Ectodermal cell (in vitro differentiated cells): Measurements from ENCODE around the gene SEMA3F.

Source experiments
- H3K27ac ChIP-seq: 2 replicates; pipeline ENCODE4 v1.7.0; 2013; ENCODE audit warnings: mild to moderate bottlenecking, low read depth, low read length; ENCODE audit not compliant: insufficient read depth, poor library complexity, severe bottlenecking
- H3K27me3 ChIP-seq: 2 replicates; pipeline ENCODE4 v1.7.0; 2013; ENCODE audit warnings: mild to moderate bottlenecking, low read length; ENCODE audit not compliant: insufficient read depth, control insufficient read depth, poor library complexity, severe bottlenecking
- H3K36me3 ChIP-seq: one replicate; pipeline ENCODE4 v1.7.0; 2013; ENCODE audit warnings: low read length; ENCODE audit not compliant: control insufficient read depth, insufficient read depth
- H3K4me1 ChIP-seq: one replicate; pipeline ENCODE4 v1.7.0; 2013; ENCODE audit warnings: low read length; ENCODE audit not compliant: control insufficient read depth, insufficient read depth
- H3K4me3 ChIP-seq: 2 replicates; pipeline ENCODE4 v1.7.0; 2013; ENCODE audit warnings: low read depth, low read length, control low read depth; ENCODE audit not compliant: insufficient read depth
- H3K9me3 ChIP-seq: 2 replicates; pipeline ENCODE4 v1.7.0; 2013; ENCODE audit warnings: mild to moderate bottlenecking, low read length, moderate library complexity; ENCODE audit not compliant: control insufficient read depth
- WGBS, 2 experiments: methylation state at CpG; one replicate each; pipeline ENCODE4 v1.1.7; 2013; ENCODE audit warnings: missing lambda C conversion rate in 2 of 2; 5-methylcytosine and 5-hydroxymethylcytosine counted together

SEMA3F gene

DNA sequence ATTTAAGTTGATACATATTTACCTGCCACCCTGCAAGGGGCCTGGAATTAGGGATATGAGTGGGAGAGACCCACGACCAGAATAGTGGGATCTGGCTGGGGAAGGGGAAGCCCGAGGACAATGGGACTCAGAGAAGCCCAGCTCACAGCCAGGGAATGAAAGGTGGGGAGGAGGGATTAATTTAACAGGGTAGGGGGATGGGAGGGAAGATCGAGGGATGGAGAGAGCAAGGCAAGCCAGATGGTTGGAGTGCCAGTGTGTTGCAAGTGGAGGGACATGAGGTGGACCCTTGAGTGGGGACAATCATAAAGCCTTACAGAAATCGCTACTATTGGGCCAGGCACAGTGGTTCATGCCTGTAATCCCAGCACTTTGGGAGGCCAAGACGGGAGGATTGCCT lies 76.5 kb downstream of the SEMA3F start:
- Histone ChIP-seq H3K4me1 (peaks cover 36% of the 10 kb centered on the region), H3K4me3 (no peak overlapping the region), H3K27ac (no peak overlapping the region), H3K27me3 (peaks cover 7% of the 10 kb centered on the region), H3K9me3 (no peaks in the 10 kb centered on the region), H3K36me3 (no peaks in the 10 kb centered on the region)
- 55 to 62% methylated on average over 5 of the region's 5 CpGs for WGBS, 2 experiments

DNA sequence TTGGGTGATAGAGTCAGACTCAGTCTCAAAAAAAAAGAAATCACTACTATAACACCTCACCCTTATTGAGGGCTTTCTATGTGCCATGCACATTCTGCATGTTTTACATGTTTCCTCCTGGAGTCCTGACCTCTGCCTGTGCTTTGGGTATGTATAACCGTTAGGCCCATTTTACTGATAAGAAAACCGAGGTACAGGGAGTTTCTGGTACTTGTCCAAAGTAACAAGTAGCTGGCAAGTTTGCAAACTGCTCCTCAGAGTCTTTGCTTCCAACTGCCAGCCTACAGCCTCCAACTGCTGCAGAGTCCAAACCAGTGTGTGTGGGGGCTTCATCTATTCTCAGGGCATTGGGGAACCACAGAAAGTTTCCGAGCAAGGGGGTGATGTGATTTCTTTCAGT lies 77.2 kb downstream of the SEMA3F start:
- Histone ChIP-seq H3K9me3 (no peaks in the 10 kb centered on the region), H3K4me3 (no peak overlapping the region), H3K27ac (no peak overlapping the region), H3K27me3 (peaks cover under 1% of the 10 kb centered on the region), H3K36me3 (no peaks in the 10 kb centered on the region), H3K4me1 (peaks cover 36% of the 10 kb centered on the region)
- 89 to 92% methylated on average over 3 of the region's 3 CpGs for WGBS, 2 experiments

DNA sequence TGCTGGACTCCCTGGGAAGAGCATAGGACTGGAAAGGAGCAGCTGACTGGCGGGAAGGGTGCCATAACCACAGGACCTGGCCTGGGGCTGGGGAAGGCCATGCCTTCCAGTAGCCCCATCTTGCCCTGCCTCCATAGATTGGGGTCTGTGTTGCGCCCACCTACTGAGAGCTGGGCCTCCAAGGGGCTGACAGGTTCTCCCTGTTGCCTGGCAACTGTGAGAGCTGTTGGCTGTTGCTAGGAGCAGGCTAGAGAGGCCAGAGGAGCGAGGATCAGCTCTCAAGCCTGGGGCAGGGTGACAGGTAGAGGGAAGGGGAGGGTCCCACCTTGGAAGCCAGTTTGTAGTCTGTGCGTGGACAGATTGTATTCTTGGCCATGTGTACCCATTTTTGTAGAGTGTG lies 78.1 kb downstream of the SEMA3F start:
- peak overlapping the region; percentile 44 for H3K27ac ChIP-seq
- 71 to 75% methylated on average over 4 of the region's 4 CpGs for WGBS, 2 experiments

DNA sequence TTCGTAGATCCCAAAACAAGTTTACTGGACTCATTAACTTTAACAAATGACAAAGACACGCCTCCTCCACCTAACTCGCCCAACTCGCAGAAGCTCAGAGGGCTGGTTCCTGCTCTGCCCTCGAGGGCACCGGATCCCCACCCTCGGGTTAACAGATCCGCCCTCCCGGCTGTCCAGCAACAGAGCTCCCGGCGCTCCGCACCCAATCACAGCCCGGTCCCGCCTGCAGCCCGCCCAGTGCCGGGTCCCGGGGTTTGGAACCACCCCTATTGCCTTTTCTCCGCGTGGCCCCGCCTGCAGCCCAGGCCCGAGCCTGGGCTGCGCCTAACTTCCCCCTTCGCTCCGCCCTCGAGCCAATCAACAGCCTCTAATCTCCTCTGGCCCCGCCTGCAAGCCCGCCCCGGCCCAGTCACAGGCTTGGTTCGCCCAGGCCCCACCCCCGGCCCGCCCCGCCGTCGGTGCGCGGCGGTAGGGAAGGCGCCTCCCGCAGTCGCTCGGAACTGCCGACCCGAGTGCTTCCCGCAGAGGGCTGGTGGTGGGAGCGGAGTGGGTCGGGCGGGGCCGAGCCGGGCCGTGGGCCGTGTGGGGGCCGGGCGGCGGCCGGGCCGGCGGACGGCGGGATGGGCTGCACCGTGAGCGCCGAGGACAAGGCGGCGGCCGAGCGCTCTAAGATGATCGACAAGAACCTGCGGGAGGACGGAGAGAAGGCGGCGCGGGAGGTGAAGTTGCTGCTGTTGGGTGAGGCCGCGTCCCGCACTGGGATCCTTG lies 80.8 kb downstream of the SEMA3F start, which contains the start of gene GNAI2:
GNAI2 (plus strand) TSS at position 489 of the 768 bp plus-strand sequence; CDS start at position 621, 132 bp downstream.
- H3K27ac ChIP-seq = peak within 1 kb of the TSS; percentile 56
- H3K4me3 ChIP-seq = peak within 1 kb of the TSS; percentile 81
- no peaks in the 10 kb centered on the region for H3K27me3 ChIP-seq
- no peaks in the 10 kb centered on the region for H3K36me3 ChIP-seq
- 0% methylated on average over 75 of the region's 75 CpGs for WGBS, 2 experiments
- H3K4me1 ChIP-seq = peaks cover 54% of the 10 kb centered on the region
- no peaks in the 10 kb centered on the region for H3K9me3 ChIP-seq

More for the DNA sequence above, 78.1 kb downstream of the SEMA3F start:
- H3K36me3 ChIP-seq = no peaks in the 10 kb centered on the region
- no peaks in the 10 kb centered on the region for H3K27me3 ChIP-seq
- no peaks in the 10 kb centered on the region for H3K9me3 ChIP-seq
- peaks cover 37% of the 10 kb centered on the region for H3K4me1 ChIP-seq
- no peak overlapping the region for H3K4me3 ChIP-seq

DNA sequence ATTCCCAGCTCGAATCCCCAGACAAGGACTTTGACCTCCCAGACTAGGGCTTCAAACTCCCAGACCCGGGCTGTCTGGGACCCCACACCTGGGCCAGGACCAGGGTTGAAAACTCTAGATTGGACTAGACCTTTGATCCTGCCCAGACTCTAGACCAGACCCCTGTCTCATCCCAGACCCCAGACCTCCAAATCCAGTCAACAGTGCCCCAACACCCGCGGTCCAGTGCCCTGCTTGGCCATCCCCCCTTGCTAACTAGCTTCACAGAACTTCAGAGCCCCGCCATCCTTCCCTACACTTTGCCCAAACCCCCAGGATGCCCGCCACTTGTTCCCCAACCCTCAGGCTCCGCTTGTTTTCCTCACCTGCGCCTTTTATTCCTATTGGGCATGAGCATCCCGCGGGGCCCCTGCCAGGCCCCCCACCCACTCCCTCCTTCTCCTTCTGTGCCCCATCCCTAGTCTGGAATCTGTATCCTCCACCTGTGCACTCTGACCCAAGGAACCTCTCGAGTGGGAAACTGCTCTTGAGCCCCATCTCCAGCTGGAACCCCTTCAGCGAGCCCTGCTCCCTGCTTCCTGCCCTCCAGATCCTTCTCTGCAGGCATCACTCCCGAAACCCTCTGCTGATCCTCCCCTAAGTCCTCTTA lies 81.5 kb downstream of the SEMA3F start:
- 1% methylated on average over 13 of the region's 13 CpGs for WGBS, 2 experiments
- peak overlapping the region; percentile 81 for H3K4me3 ChIP-seq
- no peaks in the 10 kb centered on the region for H3K9me3 ChIP-seq
- H3K4me1 ChIP-seq = peaks cover 53% of the 10 kb centered on the region
- no peak overlapping the region for H3K27ac ChIP-seq
- no peaks in the 10 kb centered on the region for H3K27me3 ChIP-seq
- H3K36me3 ChIP-seq = no peaks in the 10 kb centered on the region

DNA sequence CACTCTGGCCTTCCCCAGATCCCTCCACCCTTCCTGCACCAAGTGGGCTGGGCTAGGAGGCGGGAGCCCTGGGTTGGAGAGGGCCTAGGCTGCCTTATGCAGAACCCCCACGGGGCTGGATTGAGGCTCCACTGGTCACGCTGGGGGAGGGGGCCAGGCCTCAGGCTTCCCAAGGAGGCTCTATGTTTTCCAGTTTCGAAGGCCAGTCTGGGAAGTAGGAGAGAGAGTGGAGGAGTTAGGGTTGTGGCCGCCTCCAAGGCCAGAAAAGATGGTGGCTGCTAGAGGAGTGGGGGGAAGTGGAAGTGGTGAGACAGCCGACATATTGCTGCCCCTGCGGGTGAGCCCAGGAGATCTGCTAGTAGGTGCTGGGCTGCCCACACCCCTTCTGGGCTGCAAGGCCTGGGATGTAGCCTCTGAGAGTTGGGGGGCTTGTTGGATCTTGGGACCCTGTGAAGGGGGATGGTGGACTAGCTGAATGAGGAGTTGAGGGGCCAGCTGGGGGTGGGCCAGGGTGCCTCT lies 82.1 kb downstream of the SEMA3F start:
- H3K27ac ChIP-seq = peak overlapping the region; percentile 48
- peaks cover 56% of the 10 kb centered on the region for H3K4me1 ChIP-seq

DNA sequence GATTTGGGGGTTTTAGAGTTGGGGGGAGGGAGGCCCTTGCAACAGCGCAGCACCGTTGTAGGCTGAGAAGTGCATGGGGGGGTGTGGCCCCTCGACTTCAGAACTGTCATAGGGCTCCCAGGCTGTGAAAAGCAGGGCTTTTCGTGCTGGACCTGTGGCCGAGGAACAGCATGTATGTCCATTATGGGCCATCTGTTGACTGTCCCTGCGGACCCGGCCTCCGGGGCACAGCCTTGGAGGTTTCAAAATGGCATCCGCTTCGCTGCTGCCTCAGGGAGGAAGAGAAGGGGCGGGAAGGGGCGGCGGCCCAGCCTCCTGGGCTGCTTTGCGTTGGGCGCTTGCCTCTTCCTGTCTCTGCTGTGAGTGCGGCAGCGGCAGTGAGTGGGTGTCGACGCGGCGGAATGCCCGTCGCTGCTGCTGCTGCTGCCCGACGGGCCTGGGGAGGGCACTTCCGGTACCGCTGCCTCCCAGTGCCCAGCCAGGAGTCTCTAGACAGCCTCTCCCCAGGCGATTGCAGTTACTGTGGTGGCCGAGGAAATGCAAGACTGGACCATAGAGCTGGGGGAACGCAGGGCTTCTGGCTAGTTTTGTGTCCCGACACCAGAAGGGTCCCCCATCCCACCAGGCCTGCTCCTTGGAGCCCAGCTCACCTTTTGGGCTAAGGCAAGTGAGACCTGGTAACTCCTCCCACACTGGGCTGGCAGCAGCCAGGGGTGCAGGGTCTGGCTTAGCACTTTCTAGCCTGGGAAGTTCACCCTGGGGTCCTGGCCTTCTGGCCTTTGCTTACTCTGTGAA lies 82.8 kb downstream of the SEMA3F start:
- H3K27me3 ChIP-seq = no peaks in the 10 kb centered on the region
- peaks cover 56% of the 10 kb centered on the region for H3K4me1 ChIP-seq
- H3K4me3 ChIP-seq = peak overlapping the region; percentile 81
- no peaks in the 10 kb centered on the region for H3K9me3 ChIP-seq
- peak overlapping the region; percentile 48 for H3K27ac ChIP-seq
- H3K36me3 ChIP-seq = no peaks in the 10 kb centered on the region
- WGBS, 2 experiments = 7% methylated on average over 31 of the region's 31 CpGs

More for the DNA sequence above, 82.1 kb downstream of the SEMA3F start:
- WGBS, 2 experiments = 4 to 9% methylated on average over 7 of the region's 7 CpGs
- H3K36me3 ChIP-seq = no peaks in the 10 kb centered on the region
- no peaks in the 10 kb centered on the region for H3K27me3 ChIP-seq
- H3K9me3 ChIP-seq = no peaks in the 10 kb centered on the region
- H3K4me3 ChIP-seq = peak overlapping the region; percentile 81

DNA sequence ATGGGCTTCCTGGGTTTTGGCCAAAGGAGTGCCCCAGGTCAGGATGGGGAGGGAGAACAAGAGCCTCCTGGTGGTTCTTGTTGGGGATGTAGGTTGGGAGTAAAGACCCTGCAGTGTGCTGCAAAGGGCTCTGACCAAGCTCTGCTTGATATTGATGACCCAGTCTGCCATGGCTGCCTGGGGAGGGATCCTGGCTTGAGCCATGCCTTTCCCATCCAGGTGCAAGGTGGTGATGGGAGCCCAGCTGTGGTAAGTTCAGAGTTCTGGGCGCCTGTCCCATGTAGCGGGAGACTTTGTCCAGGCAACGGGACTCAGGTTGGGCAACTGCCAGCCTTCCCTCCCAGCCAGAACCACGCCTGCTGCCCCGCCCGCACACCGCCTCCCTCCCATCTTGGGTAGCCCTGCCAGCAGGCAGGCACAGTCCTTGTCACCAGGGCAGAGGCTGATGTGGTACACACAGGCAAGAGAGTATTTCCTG lies 83.5 kb downstream of the SEMA3F start:
- Histone ChIP-seq H3K36me3 (no peaks in the 10 kb centered on the region), H3K27me3 (no peaks in the 10 kb centered on the region), H3K4me3 (peak overlapping the region; percentile 81), H3K4me1 (peaks cover 56% of the 10 kb centered on the region), H3K9me3 (no peaks in the 10 kb centered on the region), H3K27ac (no peak overlapping the region)
- WGBS, 2 experiments = 87 to 91% methylated on average over 7 of the region's 7 CpGs
